A673 (cell line): Measurements from ENCODE around the gene FGGY. TPM values are rescaled to one million over a fixed set of nuclear protein-coding genes. Genes with fewer than 3 reads are reported as not detected.

Experiments used
- BruUV-seq: library from RNA; stranded (reverse); fragments of 400-500 nt; replicated peaks from 2 replicates; lab custom pipeline; 2021; lab: Mats Ljungman, UMichigan
- CTCF ChIA-PET: fragments of 300-600 bp; sonication (Branson Sonifier 250); formaldehyde crosslinking; loops from one replicate; lab custom pipeline; 2022; ENCODE audit warnings: antibody characterized with exemption; lab: Charles Lee
- POLR2A ChIA-PET: fragments of 300-600 bp; sonication (Branson Sonifier 250); formaldehyde crosslinking; loops from one replicate; lab custom pipeline; 2022; ENCODE audit warnings: antibody characterized with exemption; ENCODE audit not compliant: low non-redundant PET; lab: Charles Lee
- DNase-seq: peaks from one replicate; pipeline ENCODE4 v3.0.0-alpha.2; 2015; ENCODE audit warnings: low spot score
- H3K27ac ChIP-seq: fragments of 200-600 bp; sonication (generic); 2 replicates; pipeline ENCODE4 v1.5.1; 2016; ENCODE audit warnings: mixed run types, low read depth, mild to moderate bottlenecking, mixed read lengths, antibody characterized with exemption, low read length; ENCODE audit not compliant: poor library complexity, severe bottlenecking
- H3K27me3 ChIP-seq: fragments of 200-600 bp; sonication (generic); replicated peaks from 2 replicates; pipeline ENCODE4 v1.6.1; 2017; ENCODE audit warnings: mixed run types, low read depth, mild to moderate bottlenecking, mixed read lengths, antibody characterized with exemption, low read length; ENCODE audit not compliant: insufficient read depth, poor library complexity
- H3K36me3 ChIP-seq: fragments of 200-600 bp; sonication (generic); 2 replicates; pipeline ENCODE4 v1.6.1; 2016; ENCODE audit warnings: mixed run types, mild to moderate bottlenecking, mixed read lengths, antibody characterized with exemption, low read length; ENCODE audit not compliant: insufficient read depth, poor library complexity, severe bottlenecking
- H3K4me1 ChIP-seq: fragments of 200-600 bp; sonication (generic); 2 replicates; pipeline ENCODE4 v1.6.1; 2017; ENCODE audit warnings: mixed run types, mild to moderate bottlenecking, mixed read lengths, antibody characterized with exemption, low read length; ENCODE audit not compliant: insufficient read depth, poor library complexity, severe bottlenecking
- H3K4me3 ChIP-seq: fragments of 200-600 bp; sonication (generic); 2 replicates; pipeline ENCODE4 v1.5.1; 2016; ENCODE audit warnings: low read depth, mixed run types, mild to moderate bottlenecking, mixed read lengths, low read length; ENCODE audit not compliant: poor library complexity, severe bottlenecking
- H3K9me3 ChIP-seq: fragments of 200-600 bp; sonication (generic); 2 replicates; pipeline ENCODE4 v1.6.1; 2016; ENCODE audit warnings: mixed run types, low read depth, mild to moderate bottlenecking, mixed read lengths, antibody characterized with exemption, low read length; ENCODE audit not compliant: poor library complexity, severe bottlenecking
- CTCF ChIP-seq: fragments of 300-800, 200-600 bp; sonication (generic); conservative IDR thresholded peaks from 2 replicates; pipeline ENCODE4 v1.5.1; 2017; ENCODE audit warnings: low read depth, mild to moderate bottlenecking, antibody characterized with exemption, low read length, moderate library complexity, mixed read lengths
- EZH2 ChIP-seq: fragments of 200-600 bp; sonication (generic); IDR thresholded peaks from 2 replicates; pipeline ENCODE4 v1.6.1; 2017; ENCODE audit warnings: borderline replicate concordance, low read depth, mild to moderate bottlenecking, mixed read lengths, antibody characterized with exemption, low read length; ENCODE audit not compliant: poor library complexity, severe bottlenecking
- intact Hi-C: fragments of 100-400 bp; cut with micrococcal nuclease; formaldehyde crosslinking; loops from one replicate; pipeline ENCODE4 v1.10.0; 2022; ENCODE audit not compliant: unreplicated experiment
- total RNA-seq: library from RNA; stranded (reverse); gene quantifications from 2 replicates; pipeline ENCODE4 v1.2.3, GENCODE V29; 2021

FGGY gene
- total RNA-seq, 1 experiment from 2014 or later: 2.6 TPM

- ChIA-PET CTCF (no interaction called here), POLR2A (no interaction called here)
- Histone ChIP-seq H3K27me3 (no peaks in the 10 kb centered on the region), H3K36me3 (no peaks in the 10 kb centered on the region), H3K27ac (no peak overlapping the region), H3K4me1 (no peaks in the 10 kb centered on the region), H3K9me3 (no peaks in the 10 kb centered on the region), H3K4me3 (no peak overlapping the region)
- TF ChIP-seq EZH2 (no peak), CTCF (no peak)
- intact Hi-C loops: no loop called here
- BruUV-seq: no TSS peak
- DNase-seq: no peak
These were observed 25.9 kb downstream of the FGGY start for GRCh38 chr1:59322814-59323213.

GRCh38 chr1:59323879-59324278 is 27.0 kb downstream of the FGGY start:
- CTCF ChIA-PET: no interaction called here
- POLR2A ChIA-PET: no interaction called here

GRCh38 chr1:59328353-59328752 is 31.5 kb downstream of the FGGY start:
- ChIA-PET CTCF (no interaction called here), POLR2A (no interaction called here)
- Histone ChIP-seq H3K9me3 (no peaks in the 10 kb centered on the region), H3K36me3 (no peaks in the 10 kb centered on the region), H3K4me3 (no peak overlapping the region), H3K27me3 (no peaks in the 10 kb centered on the region), H3K4me1 (no peaks in the 10 kb centered on the region), H3K27ac (no peak overlapping the region)
- BruUV-seq: no TSS peak
- no peak for TF ChIP-seq EZH2
- TF ChIP-seq CTCF: no peak
- intact Hi-C loops: no loop called here
- DNase-seq: no peak

More at GRCh38 chr1:59323879-59324278, 27.0 kb downstream of the FGGY start:
- intact Hi-C loops: no loop called here
- no peaks in the 10 kb centered on the region for H3K4me1 ChIP-seq
- no TSS peak for BruUV-seq
- H3K27ac ChIP-seq: no peak overlapping the region
- H3K4me3 ChIP-seq: no peak overlapping the region
- no peaks in the 10 kb centered on the region for H3K36me3 ChIP-seq
- H3K9me3 ChIP-seq: no peaks in the 10 kb centered on the region
- H3K27me3 ChIP-seq: no peaks in the 10 kb centered on the region
- DNase-seq: no peak
- TF ChIP-seq EZH2 (no peak), CTCF (no peak)
